HEK293 (cell line): Measurements from ENCODE around the gene C17orf107.
A peak's percentile ranks its signal among the peaks of the same experiment; 100 is the strongest.

Experiments used
- CTCF ChIA-PET: fragments of 350-600 bp; formaldehyde crosslinking; extraction: SDS; loops from one replicate; lab custom pipeline; 2021; ENCODE audit warnings: antibody characterized with exemption; lab: Yijun Ruan, JAX
- POLR2A ChIA-PET: fragments of 300-600 bp; formaldehyde crosslinking; extraction: SDS; loops from one replicate; lab custom pipeline; 2020; ENCODE audit warnings: antibody characterized with exemption, inconsistent platforms; lab: Yijun Ruan, JAX
- H3K27ac ChIP-seq: fragments of 200-500 bp; sonication (Bioruptor generic); 2 replicates; pipeline ENCODE4 v1.5.1; 2014; ENCODE audit warnings: low read depth, low read length, control low read depth, inconsistent platforms; ENCODE audit errors: extremely low read depth
- H3K36me3 ChIP-seq, 2 experiments: fragments of 200-500 bp in 1 of 2; sonication (Bioruptor generic) in 1 of 2; 1 replicate in 1 of 2; 2 replicates in 1 of 2; pipeline ENCODE4 v1.5.1; 2014 to 2017; ENCODE audit warnings: inconsistent platforms in 2 of 2, low read length in 2 of 2; ENCODE audit not compliant: control insufficient read depth in 2 of 2, insufficient read depth in 1 of 2
- H3K4me1 ChIP-seq: fragments of 200-500 bp; sonication (Bioruptor generic); 2 replicates; pipeline ENCODE4 v1.5.1; 2014; ENCODE audit warnings: mild to moderate bottlenecking, low read length, inconsistent platforms; ENCODE audit not compliant: control insufficient read depth, insufficient read depth
- H3K4me3 ChIP-seq: 2 replicates; pipeline ENCODE4 v1.5.1; 2011; ENCODE audit warnings: low read depth, mild to moderate bottlenecking, control low read depth, low read length, moderate library complexity
- H3K9me3 ChIP-seq: fragments of 200-500 bp; sonication (Bioruptor generic); 2 replicates; pipeline ENCODE4 v1.5.1; 2014; ENCODE audit warnings: low read depth, low read length, inconsistent platforms; ENCODE audit not compliant: control insufficient read depth, insufficient read depth
- EGR2 ChIP-seq: fragments of 450-650 bp; formaldehyde crosslinking; IDR thresholded peaks from 2 replicates; pipeline ENCODE4 v1.5.1; 2016; ENCODE audit warnings: low read depth, missing biosample characterization, missing genetic modification characterization
- GLIS1 ChIP-seq: fragments of 450-650 bp; formaldehyde crosslinking; IDR thresholded peaks from 2 replicates; pipeline ENCODE4 v1.5.1; 2016; ENCODE audit warnings: missing biosample characterization, missing genetic modification characterization
- HOXD13 ChIP-seq: sonication (generic); formaldehyde crosslinking; IDR thresholded peaks from 2 replicates; pipeline ENCODE4 v1.8.0; 2022; ENCODE audit warnings: missing genetic modification reagents, borderline replicate concordance
- KLF9 ChIP-seq: fragments of 450-650 bp; formaldehyde crosslinking; IDR thresholded peaks from 2 replicates; pipeline ENCODE4 v1.5.1; 2016; ENCODE audit warnings: missing biosample characterization, missing genetic modification characterization, low read depth
- MZF1 ChIP-seq: fragments of 450-650 bp; formaldehyde crosslinking; IDR thresholded peaks from 2 replicates; pipeline ENCODE4 v1.5.1; 2017; ENCODE audit warnings: missing biosample characterization, missing genetic modification characterization, borderline replicate concordance
- PRDM1 ChIP-seq: fragments of 450-650 bp; formaldehyde crosslinking; IDR thresholded peaks from 2 replicates; pipeline ENCODE4; 2016; ENCODE audit warnings: missing biosample characterization, missing genetic modification characterization
- RBAK ChIP-seq: fragments of 450-650 bp; formaldehyde crosslinking; IDR thresholded peaks from 2 replicates; pipeline ENCODE4 v1.5.1; 2016; ENCODE audit warnings: missing biosample characterization, missing genetic modification characterization
- REPIN1 ChIP-seq: fragments of 450-650 bp; formaldehyde crosslinking; IDR thresholded peaks from 2 replicates; pipeline ENCODE4 v1.5.1; 2017; ENCODE audit warnings: missing biosample characterization, missing genetic modification characterization, low read depth
- TRIM28 ChIP-seq: IDR thresholded peaks from 2 replicates; pipeline ENCODE4 v1.6.1; 2011; ENCODE audit warnings: low read length, control low read depth, borderline replicate concordance
- WT1 ChIP-seq: fragments of 450-650 bp; formaldehyde crosslinking; IDR thresholded peaks from 2 replicates; pipeline ENCODE4 v1.5.1; 2016; ENCODE audit warnings: missing biosample characterization, missing genetic modification characterization
- ZFHX2 ChIP-seq: fragments of 450-650 bp; formaldehyde crosslinking; conservative IDR thresholded peaks from 2 replicates; pipeline ENCODE4 v1.5.1; 2016; ENCODE audit warnings: missing biosample characterization, missing genetic modification characterization
- ZIC2 ChIP-seq: fragments of 450-650 bp; formaldehyde crosslinking; IDR thresholded peaks from 2 replicates; pipeline ENCODE4 v1.5.1; 2016; ENCODE audit warnings: missing biosample characterization, missing genetic modification characterization
- ZNF394 ChIP-seq: fragments of 450-650 bp; formaldehyde crosslinking; IDR thresholded peaks from 2 replicates; pipeline ENCODE4 v1.5.1; 2016; ENCODE audit warnings: missing biosample characterization, missing genetic modification characterization, mild to moderate bottlenecking, moderate library complexity, borderline replicate concordance
- ZNF404 ChIP-seq: fragments of 450-650 bp; formaldehyde crosslinking; IDR thresholded peaks from 2 replicates; pipeline ENCODE4 v1.5.1; 2017; ENCODE audit warnings: missing biosample characterization, missing genetic modification characterization
- ZNF555 ChIP-seq: fragments of 450-650 bp; formaldehyde crosslinking; conservative IDR thresholded peaks from 2 replicates; pipeline ENCODE4 v1.5.1; 2017; ENCODE audit warnings: missing biosample characterization, mild to moderate bottlenecking, missing genetic modification characterization, inconsistent platforms
- ZNF560 ChIP-seq: fragments of 450-650 bp; formaldehyde crosslinking; IDR thresholded peaks from 2 replicates; pipeline ENCODE4 v1.5.1; 2017; ENCODE audit warnings: missing biosample characterization, missing genetic modification characterization, borderline replicate concordance
- ZNF561 ChIP-seq: fragments of 450-650 bp; IDR thresholded peaks from 2 replicates; pipeline ENCODE4 v1.5.1; 2018; ENCODE audit warnings: missing biosample characterization, missing genetic modification characterization, borderline replicate concordance
- ZNF585B ChIP-seq: fragments of 450-650 bp; formaldehyde crosslinking; IDR thresholded peaks from 2 replicates; pipeline ENCODE4 v1.5.1; 2016; ENCODE audit warnings: missing biosample characterization, missing genetic modification characterization
- ZNF621 ChIP-seq: fragments of 450-650 bp; formaldehyde crosslinking; IDR thresholded peaks from 2 replicates; pipeline ENCODE4 v1.5.1; 2017; ENCODE audit warnings: missing biosample characterization, missing genetic modification characterization
- TF ChIP-seq, protein P1 (sequence below): fragments of 450-650 bp; formaldehyde crosslinking; IDR thresholded peaks from 2 replicates; pipeline ENCODE4 v1.5.1; 2016; ENCODE audit warnings: missing biosample characterization, missing genetic modification characterization
- TF ChIP-seq, protein P2 (sequence below): fragments of 450-650 bp; formaldehyde crosslinking; IDR thresholded peaks from 2 replicates; pipeline ENCODE4 v1.5.1; 2017; ENCODE audit warnings: missing biosample characterization, missing genetic modification characterization
- TF ChIP-seq, protein P3 (sequence below): fragments of 450-650 bp; formaldehyde crosslinking; conservative IDR thresholded peaks from 2 replicates; pipeline ENCODE4 v1.5.1; 2016; ENCODE audit warnings: low read depth, missing biosample characterization, missing genetic modification characterization
- TF ChIP-seq, protein P4 (sequence below): fragments of 450-650 bp; formaldehyde crosslinking; IDR thresholded peaks from 2 replicates; pipeline ENCODE4 v1.5.1; 2016; ENCODE audit warnings: missing biosample characterization, missing genetic modification characterization
- TF ChIP-seq, protein P5 (sequence below): fragments of 450-650 bp; formaldehyde crosslinking; IDR thresholded peaks from 2 replicates; pipeline ENCODE4 v1.5.1; 2016; ENCODE audit warnings: missing biosample characterization, missing genetic modification characterization

Gene C17orf107

DNA sequence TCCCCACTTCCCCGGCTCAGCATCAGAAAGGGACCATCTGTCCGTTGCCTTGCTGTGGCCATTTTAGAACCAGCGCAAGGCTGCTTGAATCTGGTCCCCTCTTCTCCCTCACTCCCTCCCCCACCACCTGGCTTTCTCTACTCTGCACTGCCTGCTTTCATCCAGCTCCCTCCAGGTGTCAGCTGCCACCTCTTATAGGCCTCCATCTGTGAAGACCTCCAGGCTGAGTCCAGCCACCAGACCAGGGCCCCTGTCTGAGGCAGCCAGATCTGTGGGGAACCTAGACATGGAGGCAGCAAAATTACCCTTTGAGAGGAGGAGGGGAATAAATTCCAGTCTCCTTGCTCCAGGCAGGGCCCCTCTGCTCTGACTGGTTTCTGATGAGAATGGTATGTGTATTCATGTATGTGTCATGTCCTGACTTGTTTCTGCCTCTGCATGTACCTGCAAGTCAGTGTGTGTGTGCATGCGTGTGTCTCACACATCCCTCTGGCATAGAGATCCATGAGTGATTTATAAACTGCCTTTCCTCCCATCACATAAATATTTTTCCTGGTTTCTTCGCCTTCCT, 45.1 kb upstream of the C17orf107 start:
- H3K9me3 ChIP-seq = no peaks in the 10 kb centered on the region
- ChIA-PET CTCF (interaction anchor here (0.6 kb wide), 1 partner anchor 65 kb away, joined by 3 read pairs; the partner anchor contains the start of gene GLTPD2), POLR2A (interaction anchor here (0.6 to 0.9 kb wide), 2 partner anchors 13 to 23 kb away, joined by 3 to 5 read pairs; no protein-coding TSS in a partner anchor)
- peaks cover 0 to 5% of the 10 kb centered on the region in 2 experiments; a peak in 2 of 3 replicates for H3K36me3 ChIP-seq
- peak overlapping the region; percentile 31; the same call in 1 of the 2 replicates for H3K27ac ChIP-seq
- peak; percentile 31; the same call in 1 of the 2 replicates for TF ChIP-seq ZIC2
- TF ChIP-seq, protein P1, sequence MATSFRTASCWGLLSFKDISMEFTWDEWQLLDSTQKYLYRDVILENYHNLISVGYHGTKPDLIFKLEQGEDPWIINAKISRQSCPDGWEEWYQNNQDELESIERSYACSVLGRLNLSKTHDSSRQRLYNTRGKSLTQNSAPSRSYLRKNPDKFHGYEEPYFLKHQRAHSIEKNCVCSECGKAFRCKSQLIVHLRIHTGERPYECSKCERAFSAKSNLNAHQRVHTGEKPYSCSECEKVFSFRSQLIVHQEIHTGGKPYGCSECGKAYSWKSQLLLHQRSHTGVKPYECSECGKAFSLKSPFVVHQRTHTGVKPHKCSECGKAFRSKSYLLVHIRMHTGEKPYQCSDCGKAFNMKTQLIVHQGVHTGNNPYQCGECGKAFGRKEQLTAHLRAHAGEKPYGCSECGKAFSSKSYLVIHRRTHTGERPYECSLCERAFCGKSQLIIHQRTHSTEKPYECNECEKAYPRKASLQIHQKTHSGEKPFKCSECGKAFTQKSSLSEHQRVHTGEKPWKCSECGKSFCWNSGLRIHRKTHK (tag by site-specific recombination) = no peak
- TF ChIP-seq, protein P2, sequence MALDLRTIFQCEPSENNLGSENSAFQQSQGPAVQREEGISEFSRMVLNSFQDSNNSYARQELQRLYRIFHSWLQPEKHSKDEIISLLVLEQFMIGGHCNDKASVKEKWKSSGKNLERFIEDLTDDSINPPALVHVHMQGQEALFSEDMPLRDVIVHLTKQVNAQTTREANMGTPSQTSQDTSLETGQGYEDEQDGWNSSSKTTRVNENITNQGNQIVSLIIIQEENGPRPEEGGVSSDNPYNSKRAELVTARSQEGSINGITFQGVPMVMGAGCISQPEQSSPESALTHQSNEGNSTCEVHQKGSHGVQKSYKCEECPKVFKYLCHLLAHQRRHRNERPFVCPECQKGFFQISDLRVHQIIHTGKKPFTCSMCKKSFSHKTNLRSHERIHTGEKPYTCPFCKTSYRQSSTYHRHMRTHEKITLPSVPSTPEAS (tag by site-specific recombination) = no peak
- H3K4me1 ChIP-seq = peaks cover 4% of the 10 kb centered on the region; the same call in 1 of the 2 replicates
- no peak overlapping the region for H3K4me3 ChIP-seq

DNA sequence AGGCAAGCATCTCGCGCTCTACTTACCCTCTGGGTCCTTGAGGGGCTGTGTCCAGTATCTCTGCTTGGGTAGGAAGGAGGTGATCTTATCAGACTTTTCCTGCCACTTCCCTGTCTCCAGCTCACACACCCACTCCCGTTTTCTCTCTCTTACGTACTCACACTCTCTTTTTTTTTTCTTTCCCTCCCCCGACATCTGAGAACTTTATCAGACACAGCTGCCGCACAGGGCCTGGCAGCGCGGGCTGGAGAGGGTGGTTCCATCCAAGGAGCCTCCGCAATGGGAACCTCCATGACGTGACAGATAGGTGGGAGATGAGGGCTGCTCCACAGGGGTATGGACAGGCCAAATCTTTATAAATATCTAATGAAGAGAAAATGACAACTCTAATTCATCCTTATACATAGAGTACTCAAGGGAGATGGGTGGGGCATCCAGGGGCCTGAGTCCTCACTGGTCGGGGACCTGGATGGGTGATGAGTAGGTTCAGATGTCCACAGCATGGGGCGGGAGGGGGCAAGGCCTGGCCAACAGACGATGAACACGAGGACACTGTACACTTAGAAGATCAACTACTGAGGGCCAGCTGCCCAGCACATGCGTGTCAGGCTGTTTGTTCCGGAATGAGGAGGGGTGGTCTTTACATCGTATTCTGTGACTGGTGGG, 42.9 kb upstream of the C17orf107 start:
- H3K27ac ChIP-seq = no peak overlapping the region
- POLR2A ChIA-PET = no interaction called here
- TF ChIP-seq MZF1 = no peak
- no peak for TF ChIP-seq ZNF585B
- no peak for TF ChIP-seq KLF9
- TF ChIP-seq, protein P3, sequence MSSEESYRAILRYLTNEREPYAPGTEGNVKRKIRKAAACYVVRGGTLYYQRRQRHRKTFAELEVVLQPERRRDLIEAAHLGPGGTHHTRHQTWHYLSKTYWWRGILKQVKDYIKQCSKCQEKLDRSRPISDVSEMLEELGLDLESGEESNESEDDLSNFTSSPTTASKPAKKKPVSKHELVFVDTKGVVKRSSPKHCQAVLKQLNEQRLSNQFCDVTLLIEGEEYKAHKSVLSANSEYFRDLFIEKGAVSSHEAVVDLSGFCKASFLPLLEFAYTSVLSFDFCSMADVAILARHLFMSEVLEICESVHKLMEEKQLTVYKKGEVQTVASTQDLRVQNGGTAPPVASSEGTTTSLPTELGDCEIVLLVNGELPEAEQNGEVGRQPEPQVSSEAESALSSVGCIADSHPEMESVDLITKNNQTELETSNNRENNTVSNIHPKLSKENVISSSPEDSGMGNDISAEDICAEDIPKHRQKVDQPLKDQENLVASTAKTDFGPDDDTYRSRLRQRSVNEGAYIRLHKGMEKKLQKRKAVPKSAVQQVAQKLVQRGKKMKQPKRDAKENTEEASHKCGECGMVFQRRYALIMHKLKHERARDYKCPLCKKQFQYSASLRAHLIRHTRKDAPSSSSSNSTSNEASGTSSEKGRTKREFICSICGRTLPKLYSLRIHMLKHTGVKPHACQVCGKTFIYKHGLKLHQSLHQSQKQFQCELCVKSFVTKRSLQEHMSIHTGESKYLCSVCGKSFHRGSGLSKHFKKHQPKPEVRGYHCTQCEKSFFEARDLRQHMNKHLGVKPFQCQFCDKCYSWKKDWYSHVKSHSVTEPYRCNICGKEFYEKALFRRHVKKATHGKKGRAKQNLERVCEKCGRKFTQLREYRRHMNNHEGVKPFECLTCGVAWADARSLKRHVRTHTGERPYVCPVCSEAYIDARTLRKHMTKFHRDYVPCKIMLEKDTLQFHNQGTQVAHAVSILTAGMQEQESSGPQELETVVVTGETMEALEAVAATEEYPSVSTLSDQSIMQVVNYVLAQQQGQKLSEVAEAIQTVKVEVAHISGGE (tag by site-specific recombination) = no peak
- TF ChIP-seq EGR2 (tag by site-specific recombination) = peak; percentile 74
- TF ChIP-seq ZNF621 = no peak
- TF ChIP-seq WT1 (tag by site-specific recombination) = no peak
- TF ChIP-seq, protein P4, sequence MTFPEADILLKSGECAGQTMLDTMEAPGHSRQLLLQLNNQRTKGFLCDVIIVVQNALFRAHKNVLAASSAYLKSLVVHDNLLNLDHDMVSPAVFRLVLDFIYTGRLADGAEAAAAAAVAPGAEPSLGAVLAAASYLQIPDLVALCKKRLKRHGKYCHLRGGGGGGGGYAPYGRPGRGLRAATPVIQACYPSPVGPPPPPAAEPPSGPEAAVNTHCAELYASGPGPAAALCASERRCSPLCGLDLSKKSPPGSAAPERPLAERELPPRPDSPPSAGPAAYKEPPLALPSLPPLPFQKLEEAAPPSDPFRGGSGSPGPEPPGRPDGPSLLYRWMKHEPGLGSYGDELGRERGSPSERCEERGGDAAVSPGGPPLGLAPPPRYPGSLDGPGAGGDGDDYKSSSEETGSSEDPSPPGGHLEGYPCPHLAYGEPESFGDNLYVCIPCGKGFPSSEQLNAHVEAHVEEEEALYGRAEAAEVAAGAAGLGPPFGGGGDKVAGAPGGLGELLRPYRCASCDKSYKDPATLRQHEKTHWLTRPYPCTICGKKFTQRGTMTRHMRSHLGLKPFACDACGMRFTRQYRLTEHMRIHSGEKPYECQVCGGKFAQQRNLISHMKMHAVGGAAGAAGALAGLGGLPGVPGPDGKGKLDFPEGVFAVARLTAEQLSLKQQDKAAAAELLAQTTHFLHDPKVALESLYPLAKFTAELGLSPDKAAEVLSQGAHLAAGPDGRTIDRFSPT (tag by site-specific recombination) = no peak
- TF ChIP-seq, protein P5, sequence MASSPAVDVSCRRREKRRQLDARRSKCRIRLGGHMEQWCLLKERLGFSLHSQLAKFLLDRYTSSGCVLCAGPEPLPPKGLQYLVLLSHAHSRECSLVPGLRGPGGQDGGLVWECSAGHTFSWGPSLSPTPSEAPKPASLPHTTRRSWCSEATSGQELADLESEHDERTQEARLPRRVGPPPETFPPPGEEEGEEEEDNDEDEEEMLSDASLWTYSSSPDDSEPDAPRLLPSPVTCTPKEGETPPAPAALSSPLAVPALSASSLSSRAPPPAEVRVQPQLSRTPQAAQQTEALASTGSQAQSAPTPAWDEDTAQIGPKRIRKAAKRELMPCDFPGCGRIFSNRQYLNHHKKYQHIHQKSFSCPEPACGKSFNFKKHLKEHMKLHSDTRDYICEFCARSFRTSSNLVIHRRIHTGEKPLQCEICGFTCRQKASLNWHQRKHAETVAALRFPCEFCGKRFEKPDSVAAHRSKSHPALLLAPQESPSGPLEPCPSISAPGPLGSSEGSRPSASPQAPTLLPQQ = no peak
- 0 out of 2 replicates have a peak, but pooled peaks have one; percentile 24 for TF ChIP-seq GLIS1
- peak; percentile 52 for TF ChIP-seq ZFHX2
- TF ChIP-seq ZNF555 (tag by site-specific recombination) = no peak
- TF ChIP-seq TRIM28 = no peak
- TF ChIP-seq PRDM1 = no peak
- no peak for TF ChIP-seq RBAK (tag by site-specific recombination)
- no peak for TF ChIP-seq ZNF404
- no peak for TF ChIP-seq ZNF561 (tag by site-specific recombination)
- TF ChIP-seq HOXD13 (CRISPR knock-in tag) = no peak
- no peak for TF ChIP-seq ZNF394 (tag by site-specific recombination)
- no peak for TF ChIP-seq ZNF560
- TF ChIP-seq REPIN1 (tag by site-specific recombination) = no peak

More for the DNA sequence above, 42.9 kb upstream of the C17orf107 start:
- CTCF ChIA-PET = interaction anchor here (0.5 to 1.7 kb wide), 3 partner anchors 9 to 296 kb away, joined by 3 to 7 read pairs (median 3); partner anchors contain the start of gene GGT6
- no peaks in the 10 kb centered on the region for H3K9me3 ChIP-seq
- no peak overlapping the region for H3K4me3 ChIP-seq
- H3K4me1 ChIP-seq = peaks cover 4% of the 10 kb centered on the region; the same call in 1 of the 2 replicates
- peaks cover 0 to 21% of the 10 kb centered on the region in 2 experiments; a peak in 2 of 3 replicates for H3K36me3 ChIP-seq
